Measurements from ENCODE around the gene PKD1L1.

PKD1L1 gene

GRCh38 chr7:47778153-47778661 is 170.1 kb downstream of the PKD1L1 start:
- no peak for FAIRE-seq
- no peak for DNase-seq (ENCODE audit: insufficient read length, low spot score)
- no peak for TF ChIP-seq POLR2A (IDR thresholded peaks at IDR 0.05; ENCODE audit: low read depth, low read length)

GRCh38 chr7:47777531-47778152 is 170.6 kb downstream of the PKD1L1 start:
- FAIRE-seq: no peak
- DNase-seq (ENCODE audit: insufficient read length, low spot score): no peak
- no peak for TF ChIP-seq POLR2A (IDR thresholded peaks at IDR 0.05; ENCODE audit: low read depth, low read length)

- no peak for DNase-seq (ENCODE audit: insufficient read length, low spot score)
- FAIRE-seq: no peak
- no peak for TF ChIP-seq POLR2A (IDR thresholded peaks at IDR 0.05; ENCODE audit: low read depth, low read length)
Observed at GRCh38 chr7:47776335-47776734, 171.9 kb downstream of the PKD1L1 start.

- no peak for FAIRE-seq
Observed at GRCh38 chr7:47775238-47775637, 173.0 kb downstream of the PKD1L1 start.

GRCh38 chr7:47772492-47772891 is 175.8 kb downstream of the PKD1L1 start:
- no peak for TF ChIP-seq POLR2A (IDR thresholded peaks at IDR 0.05; ENCODE audit: low read depth, low read length)
- FAIRE-seq: no peak
- DNase-seq (ENCODE audit: insufficient read length, low spot score): no peak

More at GRCh38 chr7:47775238-47775637, 173.0 kb downstream of the PKD1L1 start:
- no peak for DNase-seq (ENCODE audit: insufficient read length, low spot score)
- TF ChIP-seq POLR2A (IDR thresholded peaks at IDR 0.05; ENCODE audit: low read depth, low read length): no peak

- DNase-seq (ENCODE audit: insufficient read length, low spot score) (no peak), FAIRE-seq (no peak)
- TF ChIP-seq POLR2A (IDR thresholded peaks at IDR 0.05; ENCODE audit: low read depth, low read length): no peak
Observed at GRCh38 chr7:47771990-47772360, 176.3 kb downstream of the PKD1L1 start.

GRCh38 chr7:47771336-47771989 is 176.8 kb downstream of the PKD1L1 start:
- FAIRE-seq (peak; percentile 66), DNase-seq (ENCODE audit: insufficient read length, low spot score) (no peak)
- no peak for TF ChIP-seq POLR2A (IDR thresholded peaks at IDR 0.05; ENCODE audit: low read depth, low read length)

GRCh38 chr7:47766126-47766525 is 182.1 kb downstream of the PKD1L1 start:
- no peak for TF ChIP-seq POLR2A (IDR thresholded peaks at IDR 0.05; ENCODE audit: low read depth, low read length)
- FAIRE-seq: no peak

GRCh38 chr7:47765373-47765979 is 182.8 kb downstream of the PKD1L1 start:
- FAIRE-seq (no peak), DNase-seq (ENCODE audit: insufficient read length, low spot score) (no peak)
- TF ChIP-seq POLR2A (IDR thresholded peaks at IDR 0.05; ENCODE audit: low read depth, low read length): no peak

More at GRCh38 chr7:47766126-47766525, 182.1 kb downstream of the PKD1L1 start:
- DNase-seq (ENCODE audit: insufficient read length, low spot score): no peak

- no peak for DNase-seq (ENCODE audit: insufficient read length, low spot score)
- TF ChIP-seq POLR2A (IDR thresholded peaks at IDR 0.05; ENCODE audit: low read depth, low read length): no peak
- FAIRE-seq: no peak
Observed at GRCh38 chr7:47764746-47765145, 183.5 kb downstream of the PKD1L1 start.

GRCh38 chr7:47763063-47763974 is 184.9 kb downstream of the PKD1L1 start:
- no peak for TF ChIP-seq POLR2A (IDR thresholded peaks at IDR 0.05; ENCODE audit: low read depth, low read length)
- peak; percentile 85 for DNase-seq (ENCODE audit: insufficient read length, low spot score)
- peak; percentile 57 for FAIRE-seq

- DNase-seq (ENCODE audit: insufficient read length, low spot score) (no peak), FAIRE-seq (no peak)
- TF ChIP-seq POLR2A (IDR thresholded peaks at IDR 0.05; ENCODE audit: low read depth, low read length): no peak
Observed at GRCh38 chr7:47762746-47763062, 185.6 kb downstream of the PKD1L1 start.

GRCh38 chr7:47762207-47762606 is 186.1 kb downstream of the PKD1L1 start:
- no peak for TF ChIP-seq POLR2A (IDR thresholded peaks at IDR 0.05; ENCODE audit: low read depth, low read length)
- DNase-seq (ENCODE audit: insufficient read length, low spot score) (no peak), FAIRE-seq (no peak)

Measured in H54 (cell line).